HG03439 (cell line): ENCODE data around the gene RSPH1.

Experiments
- ATAC-seq: cut with Tn5 transposase; IDR thresholded peaks from one replicate; pipeline ENCODE4 v1.9.1; 2021; ENCODE audit warnings: mild to moderate bottlenecking, moderate library complexity; ENCODE audit not compliant: unreplicated experiment

Gene RSPH1

DNA sequence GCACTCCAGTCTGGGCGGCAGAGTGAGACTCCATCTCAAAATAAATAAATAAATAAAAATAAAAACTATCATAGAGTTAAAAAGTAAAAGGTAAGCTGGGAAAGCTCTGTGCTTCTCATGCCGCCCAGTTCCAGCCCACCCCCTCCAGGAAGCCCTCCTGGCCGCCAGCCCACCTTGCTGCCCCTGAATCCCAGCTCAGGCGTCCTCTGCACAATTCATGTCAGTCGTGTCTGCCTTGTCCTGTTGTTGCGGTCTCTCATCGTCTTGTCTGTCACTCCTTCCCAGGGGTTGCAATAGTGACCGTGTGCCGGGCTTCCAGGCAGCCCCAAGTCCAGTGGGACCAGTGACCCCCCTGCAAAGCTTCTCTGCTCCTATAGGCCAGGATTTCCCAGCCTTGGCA lies 44.1 kb downstream of the RSPH1 start:
- no peak for ATAC-seq

DNA sequence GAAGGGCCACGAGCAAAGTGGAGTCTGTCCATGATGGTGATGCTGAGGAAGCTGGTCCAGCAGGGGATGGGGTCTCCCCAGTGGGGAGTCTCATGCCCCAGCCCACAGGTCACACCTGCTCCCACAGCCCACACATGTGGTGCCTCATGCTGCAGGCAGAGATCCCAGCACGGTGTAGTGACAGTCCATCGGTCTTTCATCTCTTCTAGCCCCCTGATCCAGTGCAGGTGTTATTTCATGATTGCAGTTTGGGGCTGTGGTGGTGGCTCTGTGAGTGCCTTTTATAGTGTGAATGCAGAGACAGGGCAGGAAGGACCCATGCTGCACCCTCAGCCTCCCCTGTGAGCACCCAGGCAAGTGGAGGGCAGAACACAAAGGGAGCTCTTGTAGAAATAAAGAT lies 47.3 kb downstream of the RSPH1 start:
- no peak for ATAC-seq

DNA sequence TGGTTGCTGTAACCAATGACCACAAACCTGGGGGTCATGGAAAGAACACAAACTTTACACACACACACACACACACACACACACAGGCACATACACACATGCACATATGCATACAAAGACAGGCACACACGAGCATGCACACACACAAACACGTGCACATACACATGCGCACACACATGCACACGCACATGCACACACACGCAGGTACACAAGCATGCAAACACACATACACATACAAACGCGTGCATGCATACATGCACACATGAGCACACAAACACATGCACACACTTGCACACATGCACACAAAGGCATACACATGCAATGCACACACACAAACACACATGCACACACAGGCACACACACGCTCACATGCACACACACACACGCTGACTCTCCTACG lies 48.3 kb downstream of the RSPH1 start:
- ATAC-seq = no peak

DNA sequence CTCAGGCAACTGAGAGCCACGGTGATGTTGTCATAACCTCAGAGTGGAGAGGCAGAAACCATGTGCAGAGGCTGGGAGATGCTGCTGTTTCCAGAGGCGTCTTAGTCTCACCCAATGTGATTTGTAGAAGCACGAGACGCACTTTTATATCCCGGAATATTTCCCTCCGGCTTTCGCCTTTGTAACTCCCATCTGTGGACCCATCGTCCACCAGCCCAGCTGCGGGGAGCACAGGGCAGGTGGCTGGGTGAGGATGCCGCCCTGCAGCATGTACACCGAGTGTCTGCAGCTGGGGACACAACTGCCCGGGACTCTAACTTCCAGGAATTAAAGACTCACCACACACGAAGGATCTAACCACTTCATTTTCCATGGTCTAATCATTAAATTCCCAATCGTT lies 48.8 kb downstream of the RSPH1 start:
- no peak for ATAC-seq

DNA sequence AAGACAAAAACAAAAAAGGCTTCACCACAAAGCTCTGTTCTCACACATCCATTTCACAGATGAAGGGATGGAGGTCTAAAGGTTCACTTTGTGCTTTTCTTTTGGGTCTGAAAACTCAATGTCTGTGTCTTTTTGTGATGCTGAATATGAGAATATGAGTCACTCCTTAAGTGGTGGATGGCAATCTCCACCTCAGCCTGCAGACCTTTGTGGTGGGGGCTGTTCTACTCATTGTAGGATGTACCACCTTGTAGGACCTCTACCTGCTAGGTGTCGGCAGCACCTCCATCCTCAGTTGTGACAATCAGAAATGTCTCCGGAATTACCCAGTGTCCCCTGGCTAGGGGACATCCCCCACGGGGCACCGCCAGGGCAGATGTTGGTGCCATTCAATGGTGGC lies 49.5 kb downstream of the RSPH1 start:
- no peak for ATAC-seq

DNA sequence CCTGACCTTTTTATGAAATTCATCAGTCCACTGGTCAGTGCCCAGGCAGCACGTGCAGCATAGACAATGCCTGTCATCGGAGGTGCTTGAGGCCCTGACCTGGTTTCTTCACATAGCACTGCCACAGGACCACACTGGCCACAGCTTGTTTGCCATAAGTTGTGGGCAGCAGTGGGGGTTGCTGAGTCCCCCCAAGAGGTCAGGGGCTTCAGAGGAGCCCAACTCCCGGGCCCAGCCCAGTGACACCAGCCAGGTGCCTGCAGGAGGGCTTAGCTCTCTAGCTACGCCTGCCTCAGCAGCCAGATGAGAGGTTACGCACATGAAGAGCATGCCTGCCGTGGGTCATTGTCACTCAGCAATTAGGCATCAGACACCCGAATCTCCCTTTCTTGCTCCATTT lies 50.7 kb downstream of the RSPH1 start:
- ATAC-seq = no peak

DNA sequence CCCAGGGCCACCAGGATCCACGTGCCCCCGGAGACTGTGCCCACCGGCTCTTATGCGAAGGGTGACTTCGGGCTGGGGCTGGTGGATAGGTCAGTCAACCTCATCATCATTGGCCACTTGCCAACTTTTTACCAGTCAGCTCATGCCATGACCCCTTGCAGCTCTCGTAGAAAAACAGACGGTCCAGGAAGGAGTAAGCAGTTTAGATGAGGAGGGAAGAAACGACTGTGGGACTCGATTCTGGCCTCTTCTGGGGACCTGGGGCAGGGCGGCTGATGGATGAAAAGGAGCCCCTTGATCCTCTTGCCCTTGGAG lies 51.3 kb downstream of the RSPH1 start:
- ATAC-seq = no peak

DNA sequence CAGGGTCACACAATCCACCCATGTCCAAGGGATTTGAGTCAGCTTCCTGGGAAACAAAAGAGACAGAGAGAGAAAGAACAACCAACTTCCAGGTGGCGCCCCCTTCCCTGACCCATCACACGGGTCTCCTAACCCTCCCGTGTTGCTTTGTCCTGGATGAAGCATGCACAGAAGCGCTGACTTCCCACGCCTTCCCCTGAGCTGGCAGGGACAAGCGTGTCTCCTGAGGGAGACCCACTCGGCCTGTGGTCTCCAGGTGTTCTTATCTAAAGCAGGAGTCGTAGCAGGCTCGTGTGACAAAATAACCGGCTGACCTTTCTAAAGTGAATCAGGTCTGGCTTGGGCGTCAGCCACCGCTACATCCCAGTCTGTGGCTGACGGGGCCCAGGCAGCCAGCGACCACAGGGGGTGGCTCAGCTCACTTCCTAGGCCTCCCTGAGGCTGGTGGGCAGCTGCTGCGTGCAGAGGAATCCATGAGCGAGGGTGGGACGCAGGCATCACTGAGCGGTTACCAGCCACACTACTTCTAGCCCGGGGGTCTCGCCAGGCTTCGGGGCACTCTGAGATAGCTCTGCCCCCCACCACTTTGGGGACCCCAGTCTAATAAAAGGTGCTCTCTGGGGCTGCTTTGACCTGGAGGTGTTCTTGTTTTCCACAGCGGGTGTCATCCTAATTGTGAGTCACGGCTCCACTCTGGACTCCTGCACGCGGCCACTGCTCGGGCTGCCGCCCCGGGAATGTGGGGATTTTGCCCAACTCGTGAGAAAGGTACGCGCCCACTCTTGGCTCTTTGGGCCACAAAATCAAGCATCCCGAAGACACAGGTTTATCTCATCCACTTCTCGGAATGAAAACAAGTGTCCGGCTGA lies 51.9 kb downstream of the RSPH1 start:
- no peak for ATAC-seq

DNA sequence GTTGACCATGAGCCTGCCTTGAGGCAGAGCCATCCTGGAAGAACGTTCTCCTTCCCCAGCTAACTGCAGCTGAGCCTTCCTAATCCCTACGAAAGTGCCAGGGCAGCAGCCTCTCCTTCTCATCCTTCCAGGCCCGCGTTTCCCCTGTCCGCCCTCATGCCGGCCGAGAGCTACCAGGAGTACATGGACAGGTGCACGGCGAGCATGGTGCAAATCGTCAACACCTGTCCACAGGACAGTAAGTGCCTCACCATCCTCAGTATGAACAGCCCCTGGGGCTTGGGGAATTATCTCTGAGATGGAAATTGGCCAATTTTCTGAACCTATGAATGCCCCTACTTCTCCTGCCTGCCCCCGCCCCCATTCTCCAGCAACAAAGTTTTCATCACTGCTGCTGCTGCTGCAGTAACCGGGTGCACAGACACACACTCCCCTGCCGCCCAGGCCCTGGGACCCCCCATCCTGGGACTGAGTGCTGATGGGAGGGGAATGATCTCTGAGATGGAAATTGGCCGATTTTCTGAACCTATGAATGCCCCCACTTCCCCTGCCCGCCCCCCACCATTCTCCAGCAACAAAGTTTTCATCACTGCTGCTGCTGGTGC lies 52.7 kb downstream of the RSPH1 start:
- no peak for ATAC-seq

DNA sequence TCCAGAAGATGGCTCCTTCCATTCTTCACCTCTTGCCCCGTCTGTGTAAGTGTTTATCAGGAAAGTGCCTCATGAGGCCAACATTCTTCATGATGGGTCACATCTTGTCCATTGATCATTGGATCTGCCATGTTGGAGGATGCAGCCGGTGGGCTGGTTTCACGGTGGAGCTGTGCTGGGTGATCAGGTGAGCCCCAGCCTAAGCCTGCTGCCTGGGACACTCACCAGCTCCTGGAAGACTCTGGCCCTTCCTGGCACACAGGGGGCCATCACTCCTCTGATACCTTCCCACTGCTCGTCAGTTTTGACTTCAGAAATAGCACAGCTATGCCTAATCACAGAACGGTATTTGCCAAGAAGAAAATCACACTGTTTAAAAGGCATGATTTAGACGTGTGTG lies 54.1 kb downstream of the RSPH1 start:
- ATAC-seq = no peak

DNA sequence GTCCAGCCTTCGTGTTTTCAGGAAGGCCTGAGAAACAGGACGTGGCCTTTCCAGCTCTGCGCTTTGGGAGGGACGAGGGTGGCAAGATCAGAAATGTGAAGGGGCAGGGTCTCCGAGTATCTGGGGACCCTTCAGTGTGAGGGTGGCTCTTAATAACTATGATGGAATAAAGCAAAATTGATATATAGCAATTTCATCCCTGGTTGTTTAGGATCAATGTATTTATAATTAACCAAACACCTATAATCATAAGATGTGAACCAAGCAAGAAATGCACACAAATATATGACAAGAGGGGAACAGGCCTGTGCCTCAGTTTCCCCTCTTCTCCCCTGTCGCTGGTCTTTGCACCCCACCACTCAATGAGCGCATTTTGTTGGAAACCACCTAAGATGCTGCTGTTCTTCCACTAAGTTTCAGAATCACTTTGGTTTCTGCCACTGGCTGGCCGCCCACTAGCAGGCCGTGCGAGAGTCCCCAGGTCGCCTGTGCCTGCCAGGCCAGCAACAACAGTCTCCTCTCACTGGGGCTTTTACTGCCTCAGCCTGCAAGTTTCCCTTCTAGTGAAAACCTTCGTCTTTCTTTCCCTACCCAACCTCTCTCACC lies 55.7 kb downstream of the RSPH1 start:
- ATAC-seq = peak; percentile 73

DNA sequence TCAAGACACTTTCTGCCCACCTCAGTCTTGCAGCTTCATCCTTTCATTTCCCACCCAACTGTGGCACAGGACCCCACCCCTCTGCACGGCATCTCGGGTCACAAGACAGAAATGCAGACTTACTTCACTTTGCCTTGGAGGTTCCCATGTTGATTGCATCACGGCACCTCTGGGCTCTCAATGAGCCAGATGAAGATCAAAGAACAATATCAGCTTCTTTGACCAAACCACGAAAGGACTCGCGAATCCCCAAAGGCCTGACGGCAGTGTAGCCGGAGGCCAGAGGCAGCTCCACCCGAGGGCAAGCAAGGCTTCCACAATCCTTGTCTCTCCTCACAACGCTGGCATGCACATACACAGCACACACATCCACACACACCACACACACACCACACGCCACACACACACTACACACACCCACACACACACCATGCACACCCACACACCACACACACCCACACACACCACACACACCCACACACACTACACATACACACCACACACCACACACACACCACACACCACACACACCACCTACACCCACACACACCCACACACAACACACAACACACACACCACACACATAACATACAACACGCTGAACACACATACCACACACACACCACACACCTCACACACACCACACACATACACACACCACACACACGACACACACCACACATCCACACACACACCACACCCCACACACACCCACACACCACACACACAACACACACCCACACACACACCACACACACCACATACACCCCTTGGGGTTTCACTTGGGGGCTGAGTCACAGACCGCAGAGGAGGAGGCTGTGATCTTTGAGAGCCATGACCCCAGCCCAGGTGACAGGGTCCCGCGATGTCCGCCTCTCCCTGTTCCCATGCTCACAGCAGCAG lies 56.5 kb downstream of the RSPH1 start:
- no peak for ATAC-seq

DNA sequence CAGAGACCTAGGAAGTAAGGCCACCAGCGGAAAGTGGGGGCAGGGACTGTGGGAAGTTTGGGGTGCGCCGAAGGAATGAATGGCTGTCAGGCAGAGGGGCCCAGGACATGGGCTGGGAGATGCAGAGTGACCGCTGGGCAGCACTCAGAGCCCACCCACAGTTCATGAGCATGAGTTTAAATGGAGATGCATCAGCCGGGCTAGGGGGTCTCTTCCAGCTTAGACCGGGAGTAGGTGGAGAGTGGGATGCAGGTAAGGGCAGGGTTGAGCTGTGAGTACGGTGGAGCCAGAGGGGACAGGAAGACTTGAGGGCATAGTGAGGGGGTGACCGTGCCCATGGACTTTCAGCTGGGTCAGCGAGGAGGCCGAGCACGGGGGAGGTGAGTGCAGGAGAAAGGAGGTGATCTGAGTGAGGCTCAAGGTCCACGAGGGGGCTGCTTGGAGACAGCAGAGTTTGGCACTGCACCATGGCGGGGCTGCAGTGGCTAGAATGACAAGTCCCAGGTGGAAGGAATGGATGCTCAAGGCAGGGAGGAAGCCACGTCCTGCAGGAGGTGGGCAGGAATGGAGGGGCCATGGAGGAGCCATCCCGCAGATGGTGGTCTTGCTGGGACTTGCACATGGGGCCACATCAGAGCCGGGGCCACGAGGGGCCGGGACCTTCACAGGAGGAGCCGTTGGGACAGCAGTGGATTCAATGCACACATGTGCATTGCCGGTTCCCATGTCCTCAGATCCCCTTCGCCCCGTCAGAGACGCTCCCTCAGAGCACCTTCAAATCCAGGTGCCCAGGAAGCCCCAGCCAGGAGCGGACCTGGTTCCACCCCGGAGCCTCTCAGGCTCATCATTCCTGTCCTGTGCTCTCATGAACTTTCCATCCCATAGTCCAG lies 57.5 kb downstream of the RSPH1 start:
- ATAC-seq = no peak

DNA sequence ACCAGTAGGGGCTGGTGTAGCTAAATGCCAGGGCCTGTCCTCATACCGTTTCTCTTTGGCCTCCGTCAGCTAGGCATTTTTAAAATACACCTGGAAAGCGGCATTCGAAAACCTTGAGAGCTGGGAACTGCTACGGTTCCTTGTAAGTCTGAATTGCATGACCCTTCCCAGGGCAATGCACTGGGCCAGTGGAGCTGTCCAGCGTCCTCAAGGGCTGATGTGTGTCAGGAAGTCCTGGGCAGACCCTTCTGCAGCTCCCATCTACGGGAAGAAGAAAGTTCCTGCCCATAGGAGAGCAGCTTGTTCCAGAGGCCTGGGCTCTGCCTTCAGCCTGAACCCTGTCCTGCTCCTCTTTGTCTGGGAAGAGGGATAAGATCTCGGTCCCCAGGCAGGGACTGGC lies 58.2 kb downstream of the RSPH1 start:
- ATAC-seq = no peak

DNA sequence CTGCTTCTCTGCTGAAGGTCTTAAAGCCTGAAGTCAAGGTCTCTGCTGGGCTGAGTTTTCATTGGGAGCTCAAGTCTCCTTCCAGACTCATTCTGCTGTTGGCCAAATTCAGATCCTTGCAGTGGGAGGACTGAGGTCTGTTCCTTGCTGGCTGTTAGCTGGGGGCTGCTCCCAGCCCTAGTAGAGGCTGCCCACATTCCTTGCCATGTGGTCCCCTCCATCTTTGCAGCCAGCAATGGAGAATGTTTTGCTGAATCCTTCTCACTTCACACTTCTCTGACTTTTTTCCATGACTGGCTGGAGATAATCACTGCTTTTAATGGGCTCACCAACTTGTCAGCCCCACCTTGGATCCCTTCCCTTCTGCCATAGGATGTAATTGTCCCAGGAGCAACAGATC lies 59.1 kb downstream of the RSPH1 start:
- no peak for ATAC-seq

DNA sequence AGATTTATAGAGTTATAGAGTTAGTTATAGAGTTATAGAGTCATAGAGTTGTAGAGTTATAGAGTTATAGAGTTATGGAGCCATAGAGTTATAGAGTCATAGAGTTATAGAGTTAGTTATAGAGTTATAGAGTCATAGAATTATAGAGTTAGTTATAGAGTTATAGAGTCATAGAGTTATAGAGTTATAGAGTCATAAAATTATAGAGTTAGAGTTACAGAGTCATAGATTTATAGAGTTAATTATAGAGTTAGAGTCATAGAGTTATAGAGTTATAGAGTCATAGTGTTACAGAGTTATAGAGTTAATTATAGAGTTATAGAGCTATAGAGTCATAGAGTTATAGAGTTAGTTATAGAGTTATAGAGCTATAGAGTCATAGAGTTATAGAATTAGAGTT lies 60.2 kb downstream of the RSPH1 start:
- no peak for ATAC-seq

DNA sequence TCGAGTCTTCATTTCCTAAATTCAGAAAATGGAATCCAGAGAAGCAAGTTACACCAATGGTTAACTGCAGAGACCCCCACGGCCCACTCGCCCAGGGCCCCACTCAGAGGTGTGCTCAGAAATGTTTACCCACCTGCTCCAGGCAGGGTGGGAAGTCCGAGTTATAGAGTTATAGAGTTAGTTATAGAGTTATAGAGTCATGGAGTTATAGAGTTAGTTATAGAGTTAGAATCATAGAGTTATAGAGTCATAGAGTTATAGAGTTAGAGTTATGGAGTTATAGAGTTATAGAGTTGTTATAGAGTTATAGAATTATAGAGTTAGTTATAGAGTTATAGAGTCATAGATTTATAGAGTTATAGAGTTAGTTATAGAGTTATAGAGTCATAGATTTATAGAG lies 60.6 kb downstream of the RSPH1 start:
- no peak for ATAC-seq

DNA sequence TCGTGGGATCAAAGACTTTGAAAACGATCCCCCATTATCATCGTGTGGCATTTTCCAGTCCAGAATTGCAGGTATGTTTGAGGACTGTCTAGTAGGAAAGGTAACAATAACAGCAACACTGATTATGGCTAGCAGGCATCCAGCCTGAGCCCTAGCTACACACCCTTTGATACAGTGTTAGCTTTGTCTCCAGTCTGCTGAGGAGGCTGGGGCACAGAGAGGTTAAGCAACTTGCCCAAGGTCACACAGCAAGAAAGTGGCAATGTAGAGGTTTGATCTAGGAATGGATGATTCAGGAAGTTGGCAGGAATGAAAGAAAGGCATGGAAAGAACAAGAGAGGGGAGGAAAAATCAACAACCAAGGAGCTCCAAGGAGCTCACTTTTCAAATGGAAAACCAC lies 61.1 kb downstream of the RSPH1 start:
- no peak for ATAC-seq

DNA sequence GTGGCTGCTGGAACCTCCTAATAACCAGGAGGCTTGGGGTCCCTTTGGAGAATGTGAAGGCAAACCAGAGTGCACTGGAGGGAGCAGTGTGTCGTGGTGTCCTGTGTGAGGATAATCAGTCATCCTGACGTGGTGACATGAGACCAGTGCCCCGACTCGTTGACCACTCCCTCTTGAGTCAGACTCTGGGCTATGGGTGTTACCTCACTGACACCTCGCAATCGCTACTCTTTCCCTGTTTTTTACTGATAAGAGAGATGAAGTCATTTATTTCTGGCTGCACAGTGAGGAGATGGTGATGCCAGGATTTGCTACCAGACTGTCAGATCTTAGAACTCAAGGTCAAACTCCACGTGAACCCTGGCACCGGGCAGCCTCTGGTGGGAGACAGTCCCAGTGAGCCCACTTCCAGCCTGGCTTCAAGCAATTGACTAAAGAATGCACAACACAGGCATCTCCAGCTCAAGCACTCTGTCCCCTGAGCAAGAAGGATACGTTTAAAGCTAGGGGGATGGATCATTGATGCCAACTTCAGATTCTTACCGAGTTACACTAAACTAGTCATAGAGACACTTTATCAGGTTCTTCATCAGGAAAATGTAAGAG lies 62.0 kb downstream of the RSPH1 start:
- ATAC-seq = no peak

DNA sequence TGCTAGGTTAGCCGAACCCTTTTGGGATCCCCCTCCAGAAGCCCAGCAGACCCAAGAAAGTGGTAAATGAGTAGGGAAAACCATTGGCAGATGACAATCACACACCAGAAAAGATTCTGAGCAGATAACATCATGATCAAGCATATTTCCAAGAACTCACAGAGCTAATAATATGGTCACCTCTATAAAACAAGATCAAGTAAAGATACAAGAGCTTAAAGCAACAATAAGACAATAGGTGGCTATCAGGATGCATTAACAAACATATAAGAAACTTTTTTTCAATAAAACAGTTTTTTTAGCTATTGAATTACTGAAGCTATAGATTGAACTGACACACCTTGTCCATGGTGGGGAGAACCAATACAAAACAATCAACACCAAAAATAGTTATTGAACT lies 63.3 kb downstream of the RSPH1 start:
- no peak for ATAC-seq
